ENCODE data around the gene MAP4K3. TPM values are rescaled to one million over a fixed set of nuclear protein-coding genes. Genes with fewer than 3 reads are reported as not detected.

Gene MAP4K3
- 22.2 TPM for polyA plus RNA-seq (2013)

DNA sequence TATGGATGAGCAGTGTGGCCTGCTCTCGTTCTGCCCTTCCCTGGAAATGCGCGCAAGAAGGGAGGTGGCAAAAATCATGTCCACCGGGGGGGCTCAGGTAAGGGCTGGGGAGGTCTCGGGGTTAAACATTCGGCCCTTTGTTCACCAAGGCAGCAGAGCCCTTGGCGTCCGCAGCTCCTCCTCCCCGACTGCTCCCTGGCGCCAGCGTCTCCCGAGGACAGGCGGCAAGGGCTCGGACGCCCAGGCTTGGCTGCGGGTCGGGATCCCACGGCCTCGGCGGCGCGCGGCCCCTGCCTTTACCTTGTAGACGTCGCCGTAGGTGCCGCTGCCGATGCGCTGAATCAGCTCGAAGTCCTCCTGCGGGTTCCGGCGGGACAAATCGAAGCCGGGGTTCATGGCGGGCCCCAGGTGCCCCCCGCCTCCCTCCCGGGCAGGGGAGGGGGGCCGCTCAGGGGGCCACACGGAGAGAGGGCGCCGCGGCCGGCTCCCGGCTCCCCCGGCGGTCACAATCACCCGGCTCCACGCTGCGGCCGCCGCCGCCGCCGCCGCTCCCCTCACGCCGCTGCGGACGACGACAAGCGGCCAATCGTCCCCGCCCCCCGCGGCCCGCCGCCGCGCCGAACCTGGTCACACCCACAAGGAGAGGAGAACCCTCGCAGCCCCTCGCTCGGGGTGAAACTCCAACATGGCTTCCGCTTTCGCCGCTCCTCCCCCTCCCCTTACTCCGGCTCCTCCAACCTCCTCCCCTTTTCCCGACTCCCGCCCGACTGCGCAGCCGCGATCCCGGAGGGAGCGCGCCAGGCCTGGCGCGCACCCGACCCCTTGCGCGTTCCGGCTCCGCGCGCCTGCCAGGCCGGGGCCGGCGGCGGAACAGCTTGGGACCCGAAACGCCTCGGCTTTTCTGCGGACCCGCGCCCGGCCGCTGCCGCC, at the start of gene MAP4K3:
TSS of gene MAP4K3 (minus strand) at position 694 of the 930 bp plus-strand sequence. CDS start at position 396, 298 bp downstream.
- Histone ChIP-seq H3K4me3 (ENCODE audit: control insufficient read depth in 1 of 7, extremely low read depth in 1 of 7, insufficient read depth in 4 of 7, low read depth in 2 of 7, low read length in 6 of 7) (peak within 1 kb of the TSS; percentile 75 to 99 (median 94)), H3K4me1 (ENCODE audit: control extremely low read depth in 1 of 4, control insufficient read depth in 4 of 4, insufficient read depth in 4 of 4, low read length in 3 of 4) (peaks cover 13 to 59% (median 39%) of the 10 kb centered on the region in 4 experiments), H3K9me3 (ENCODE audit: control extremely low read depth in 1 of 5, control insufficient read depth in 4 of 5, insufficient read depth in 2 of 5, low read depth in 1 of 5, low read length in 4 of 5) (no peaks in the 10 kb centered on the region), H3K27me3 (replicated peaks in 2 of 5; ENCODE audit: control insufficient read depth in 4 of 5, insufficient read depth in 5 of 5, low read length in 4 of 5) (no peaks in the 10 kb centered on the region), H3K36me3 (ENCODE audit: control insufficient read depth in 4 of 4, insufficient read depth in 4 of 4, low read length in 3 of 4) (no peaks in the 10 kb centered on the region), H3K27ac (ENCODE audit: insufficient read depth in 1 of 2, low read depth in 1 of 2, low read length in 2 of 2, poor library complexity in 1 of 2, severe bottlenecking in 2 of 2) (peak within 1 kb of the TSS; percentile 56 to 82)
- under 1% methylated on average over 96 of the region's 109 CpGs for WGBS (ENCODE audit: insufficient coverage)
- peak; percentile 94 to 96 (median 95) for DNase-seq
- POLR2A ChIA-PET, result interaction anchor here (0.6 kb wide), 1 partner anchor 10 kb away, joined by 4 read pairs; no protein-coding TSS in a partner anchor
- CTCF ChIA-PET, result interaction anchor here (1.1 to 1.2 kb wide), 2 partner anchors 57 to 293 kb away, joined by 3 to 6 read pairs; no protein-coding TSS in a partner anchor

- Histone ChIP-seq H3K36me3 (ENCODE audit: control insufficient read depth in 4 of 4, insufficient read depth in 4 of 4, low read length in 3 of 4) (no peaks in the 10 kb centered on the region), H3K4me1 (ENCODE audit: control extremely low read depth in 1 of 4, control insufficient read depth in 4 of 4, insufficient read depth in 4 of 4, low read length in 3 of 4) (peaks cover 2 to 8% (median 5%) of the 10 kb centered on the region in 4 experiments), H3K27me3 (replicated peaks in 2 of 5; ENCODE audit: control insufficient read depth in 4 of 5, insufficient read depth in 5 of 5, low read length in 4 of 5) (no peaks in the 10 kb centered on the region), H3K27ac (ENCODE audit: insufficient read depth in 1 of 2, low read depth in 1 of 2, low read length in 2 of 2, poor library complexity in 1 of 2, severe bottlenecking in 2 of 2) (no peak overlapping the region), H3K4me3 (ENCODE audit: control insufficient read depth in 1 of 7, extremely low read depth in 1 of 7, insufficient read depth in 4 of 7, low read depth in 2 of 7, low read length in 6 of 7) (no peak overlapping the region), H3K9me3 (ENCODE audit: control extremely low read depth in 1 of 5, control insufficient read depth in 4 of 5, insufficient read depth in 2 of 5, low read depth in 1 of 5, low read length in 4 of 5) (no peaks in the 10 kb centered on the region)
- no peak for DNase-seq
- ChIA-PET CTCF (no interaction called here), POLR2A (no interaction called here)
- WGBS (ENCODE audit: insufficient coverage), result 100% methylated on average over 1 of the region's 2 CpGs
These were observed 49.0 kb upstream of the MAP4K3 start for GRCh38 chr2:39486071-39486470.

DNA sequence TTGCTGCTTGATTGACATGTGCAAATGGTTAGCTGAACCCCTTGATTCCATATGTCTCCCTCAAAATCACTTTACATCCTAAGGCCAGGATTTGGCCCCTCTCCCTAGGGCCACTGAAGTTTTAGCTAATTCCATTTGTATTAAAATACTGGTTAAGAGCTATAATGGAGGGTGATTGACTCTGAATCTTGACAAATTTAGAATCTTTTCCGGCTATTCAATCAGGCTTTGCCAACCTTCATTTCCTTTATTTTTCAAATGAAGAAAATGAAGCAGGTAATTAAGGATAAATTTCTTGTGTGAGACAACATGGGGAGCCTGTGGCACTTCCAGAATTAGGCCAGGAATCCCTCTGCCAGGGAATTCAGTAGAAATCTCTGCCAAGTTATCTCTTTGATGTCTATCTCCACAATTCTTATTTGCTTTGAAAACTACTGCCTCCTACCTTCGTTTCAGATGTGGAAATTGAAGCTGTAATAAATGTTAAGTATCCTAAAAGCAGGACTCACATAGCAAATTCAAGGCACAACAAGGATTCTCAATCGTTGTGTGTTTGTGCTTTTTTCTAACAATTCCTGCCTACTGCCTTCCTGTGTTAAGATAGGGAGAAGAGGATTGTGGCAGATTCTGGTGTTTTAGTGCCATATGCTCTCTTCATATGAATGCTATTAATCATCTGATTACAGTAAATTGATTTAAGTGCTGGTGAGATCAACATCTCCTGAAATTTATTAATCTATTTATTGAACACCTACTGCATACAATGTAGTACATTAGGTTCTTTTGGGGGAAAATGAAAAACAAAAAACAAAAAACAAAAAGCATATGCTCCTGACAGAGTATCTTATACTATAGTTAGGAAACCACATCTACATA, 47.8 kb upstream of the MAP4K3 start:
- WGBS (ENCODE audit: insufficient coverage), result no CpG with 5 or more reads among the region's 3 CpGs
- Histone ChIP-seq H3K9me3 (ENCODE audit: control extremely low read depth in 1 of 5, control insufficient read depth in 4 of 5, insufficient read depth in 2 of 5, low read depth in 1 of 5, low read length in 4 of 5) (no peaks in the 10 kb centered on the region), H3K4me1 (ENCODE audit: control extremely low read depth in 1 of 4, control insufficient read depth in 4 of 4, insufficient read depth in 4 of 4, low read length in 3 of 4) (peaks cover 2 to 8% (median 5%) of the 10 kb centered on the region in 4 experiments), H3K4me3 (ENCODE audit: control insufficient read depth in 1 of 7, extremely low read depth in 1 of 7, insufficient read depth in 4 of 7, low read depth in 2 of 7, low read length in 6 of 7) (no peak overlapping the region), H3K27me3 (replicated peaks in 2 of 5; ENCODE audit: control insufficient read depth in 4 of 5, insufficient read depth in 5 of 5, low read length in 4 of 5) (no peaks in the 10 kb centered on the region), H3K36me3 (ENCODE audit: control insufficient read depth in 4 of 4, insufficient read depth in 4 of 4, low read length in 3 of 4) (no peaks in the 10 kb centered on the region), H3K27ac (ENCODE audit: insufficient read depth in 1 of 2, low read depth in 1 of 2, low read length in 2 of 2, poor library complexity in 1 of 2, severe bottlenecking in 2 of 2) (no peak overlapping the region)
- POLR2A ChIA-PET, result no interaction called here
- no peak for DNase-seq
- CTCF ChIA-PET, result no interaction called here

GRCh38 chr2:39484206-39484605, 47.1 kb upstream of the MAP4K3 start:
- H3K27me3 ChIP-seq (replicated peaks in 2 of 5; ENCODE audit: control insufficient read depth in 4 of 5, insufficient read depth in 5 of 5, low read length in 4 of 5), result no peaks in the 10 kb centered on the region
- DNase-seq, result no peak
- H3K36me3 ChIP-seq (ENCODE audit: control insufficient read depth in 4 of 4, insufficient read depth in 4 of 4, low read length in 3 of 4), result no peaks in the 10 kb centered on the region
- H3K4me3 ChIP-seq (ENCODE audit: control insufficient read depth in 1 of 7, extremely low read depth in 1 of 7, insufficient read depth in 4 of 7, low read depth in 2 of 7, low read length in 6 of 7), result no peak overlapping the region
- peaks cover 2 to 8% (median 5%) of the 10 kb centered on the region in 4 experiments for H3K4me1 ChIP-seq (ENCODE audit: control extremely low read depth in 1 of 4, control insufficient read depth in 4 of 4, insufficient read depth in 4 of 4, low read length in 3 of 4)
- ChIA-PET POLR2A (no interaction called here), CTCF (no interaction called here)
- no peaks in the 10 kb centered on the region for H3K9me3 ChIP-seq (ENCODE audit: control extremely low read depth in 1 of 5, control insufficient read depth in 4 of 5, insufficient read depth in 2 of 5, low read depth in 1 of 5, low read length in 4 of 5)
- H3K27ac ChIP-seq (ENCODE audit: insufficient read depth in 1 of 2, low read depth in 1 of 2, low read length in 2 of 2, poor library complexity in 1 of 2, severe bottlenecking in 2 of 2), result no peak overlapping the region

DNA sequence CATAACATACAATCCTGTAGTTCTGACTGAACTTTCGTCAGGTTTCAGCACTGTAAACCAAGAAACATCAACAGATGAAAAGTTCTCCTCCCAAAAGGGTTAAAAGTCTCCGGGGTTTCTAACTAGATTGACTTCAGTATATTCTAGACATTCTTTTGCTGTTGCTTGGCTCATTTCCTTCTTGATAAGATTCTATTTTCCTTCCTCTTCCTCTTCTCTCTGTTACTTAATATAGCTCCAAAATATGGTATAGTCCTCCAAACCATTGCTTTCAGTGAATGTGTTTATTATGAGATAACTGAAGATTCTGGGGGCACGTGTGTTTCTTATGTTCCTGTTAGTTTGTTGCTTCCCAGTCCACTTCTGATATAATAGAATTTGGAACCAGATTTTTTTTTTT, 46.4 kb upstream of the MAP4K3 start:
- Histone ChIP-seq H3K27me3 (replicated peaks in 2 of 5; ENCODE audit: control insufficient read depth in 4 of 5, insufficient read depth in 5 of 5, low read length in 4 of 5) (no peaks in the 10 kb centered on the region), H3K27ac (ENCODE audit: insufficient read depth in 1 of 2, low read depth in 1 of 2, low read length in 2 of 2, poor library complexity in 1 of 2, severe bottlenecking in 2 of 2) (no peak overlapping the region), H3K9me3 (ENCODE audit: control extremely low read depth in 1 of 5, control insufficient read depth in 4 of 5, insufficient read depth in 2 of 5, low read depth in 1 of 5, low read length in 4 of 5) (no peaks in the 10 kb centered on the region), H3K4me3 (ENCODE audit: control insufficient read depth in 1 of 7, extremely low read depth in 1 of 7, insufficient read depth in 4 of 7, low read depth in 2 of 7, low read length in 6 of 7) (no peak overlapping the region), H3K4me1 (ENCODE audit: control extremely low read depth in 1 of 4, control insufficient read depth in 4 of 4, insufficient read depth in 4 of 4, low read length in 3 of 4) (peaks cover 2 to 8% (median 5%) of the 10 kb centered on the region in 4 experiments), H3K36me3 (ENCODE audit: control insufficient read depth in 4 of 4, insufficient read depth in 4 of 4, low read length in 3 of 4) (peaks cover 0 to 1% (median 0%) of the 10 kb centered on the region in 4 experiments)
- WGBS (ENCODE audit: insufficient coverage), result 29% methylated on average over 2 of the region's 3 CpGs
- POLR2A ChIA-PET, result no interaction called here
- CTCF ChIA-PET, result no interaction called here
- peak in 2 of 3 donors; percentile 23 to 54 for DNase-seq

- Histone ChIP-seq H3K4me3 (ENCODE audit: control insufficient read depth in 1 of 7, extremely low read depth in 1 of 7, insufficient read depth in 4 of 7, low read depth in 2 of 7, low read length in 6 of 7) (no peak overlapping the region), H3K36me3 (ENCODE audit: control insufficient read depth in 4 of 4, insufficient read depth in 4 of 4, low read length in 3 of 4) (peaks cover 0 to 8% (median 3%) of the 10 kb centered on the region in 4 experiments), H3K9me3 (ENCODE audit: control extremely low read depth in 1 of 5, control insufficient read depth in 4 of 5, insufficient read depth in 2 of 5, low read depth in 1 of 5, low read length in 4 of 5) (peaks cover 0 to 7% (median 2%) of the 10 kb centered on the region in 5 experiments), H3K4me1 (ENCODE audit: control extremely low read depth in 1 of 4, control insufficient read depth in 4 of 4, insufficient read depth in 4 of 4, low read length in 3 of 4) (peaks cover 2 to 8% (median 5%) of the 10 kb centered on the region in 4 experiments), H3K27ac (ENCODE audit: insufficient read depth in 1 of 2, low read depth in 1 of 2, low read length in 2 of 2, poor library complexity in 1 of 2, severe bottlenecking in 2 of 2) (no peak overlapping the region), H3K27me3 (replicated peaks in 2 of 5; ENCODE audit: control insufficient read depth in 4 of 5, insufficient read depth in 5 of 5, low read length in 4 of 5) (no peaks in the 10 kb centered on the region)
- no peak for DNase-seq
- no CpG with 5 or more reads among the region's 2 CpGs for WGBS (ENCODE audit: insufficient coverage)
- POLR2A ChIA-PET, result no interaction called here
- CTCF ChIA-PET, result no interaction called here
These were observed 44.5 kb upstream of the MAP4K3 start for GRCh38 chr2:39481611-39482010.

Measured in common myeloid progenitor, CD34-positive (primary cell).